ENCODE results near the gene MYRIP.

- TF ChIP-seq RAD21 (IDR thresholded peaks at IDR 0.05): no peak
- no peak for TF ChIP-seq CTCF (IDR thresholded peaks at IDR 0.05; ENCODE audit: low read depth, low read length, missing input control)
- TF ChIP-seq YY1 (IDR thresholded peaks at IDR 0.05): no peak
- no peak for TF ChIP-seq REST (IDR thresholded peaks at IDR 0.05)
- TF ChIP-seq JUND (IDR thresholded peaks at IDR 0.05): no peak
- TF ChIP-seq MAX (IDR thresholded peaks at IDR 0.05): no peak
- no peak for TF ChIP-seq ATF3 (IDR thresholded peaks at IDR 0.05)
- TF ChIP-seq RXRA (IDR thresholded peaks at IDR 0.05): no peak
- no peak for TF ChIP-seq TAF1 (conservative IDR thresholded peaks at IDR 0.05)
- no peak for TF ChIP-seq GABPA (IDR thresholded peaks at IDR 0.05 in 1 of 2, conservative IDR thresholded peaks at IDR 0.05 in 1 of 2)
- no peak for TF ChIP-seq FOXA1 (IDR thresholded peaks at IDR 0.05)
- no peak for TF ChIP-seq SP1 (IDR thresholded peaks at IDR 0.05)
- TF ChIP-seq ZBTB33 (IDR thresholded peaks at IDR 0.05): no peak
- no peak for TF ChIP-seq HNF4A (conservative IDR thresholded peaks at IDR 0.05)
These were observed 288.0 kb downstream of the MYRIP start for GRCh38 chr3:40097131-40098117.

All from liver (tissue), 3 donors.